Muscle layer of duodenum (tissue), 2 donors: Measurements from ENCODE around the gene TGFBR1.

Source experiments
- H3K27ac ChIP-seq: one replicate; pipeline ENCODE4 v1.7.0; 2013; ENCODE audit warnings: mild to moderate bottlenecking, low read length
- H3K27me3 ChIP-seq: one replicate; pipeline ENCODE4 v1.7.0; 2013; ENCODE audit warnings: low read depth, mild to moderate bottlenecking, control low read depth, low read length
- H3K36me3 ChIP-seq, 2 donors: one replicate each; pipeline ENCODE4 v1.7.0; 2013; ENCODE audit warnings: low read length in 2 of 2, control low read depth in 1 of 2, mild to moderate bottlenecking in 1 of 2; ENCODE audit not compliant: insufficient read depth in 2 of 2, control insufficient read depth in 1 of 2
- H3K4me1 ChIP-seq, 2 donors: one replicate each; pipeline ENCODE4 v1.7.0; 2013; ENCODE audit warnings: low read length in 2 of 2, mild to moderate bottlenecking in 2 of 2, control low read depth in 1 of 2, moderate library complexity in 1 of 2; ENCODE audit not compliant: insufficient read depth in 2 of 2, control insufficient read depth in 1 of 2
- H3K4me3 ChIP-seq, 2 donors: one replicate each; pipeline ENCODE4 v1.7.0; 2013; ENCODE audit warnings: low read length in 2 of 2, low read depth in 1 of 2, mild to moderate bottlenecking in 1 of 2
- H3K9me3 ChIP-seq, 2 donors: one replicate each; pipeline ENCODE4 v1.7.0; 2013; ENCODE audit warnings: low read length in 2 of 2, control low read depth in 1 of 2, mild to moderate bottlenecking in 1 of 2; ENCODE audit not compliant: control insufficient read depth in 1 of 2
- donor health status: healthy.

TGFBR1 gene

GRCh38 chr9:99138424-99139284 is 33.7 kb downstream of the TGFBR1 start:
- Histone ChIP-seq H3K4me1 (peaks cover 5 to 29% of the 10 kb centered on the region in 2 donors), H3K9me3 (no peaks in the 10 kb centered on the region), H3K27ac (no peak overlapping the region), H3K27me3 (no peaks in the 10 kb centered on the region), H3K4me3 (no peak overlapping the region), H3K36me3 (peaks cover 7 to 17% of the 10 kb centered on the region in 2 donors)

DNA sequence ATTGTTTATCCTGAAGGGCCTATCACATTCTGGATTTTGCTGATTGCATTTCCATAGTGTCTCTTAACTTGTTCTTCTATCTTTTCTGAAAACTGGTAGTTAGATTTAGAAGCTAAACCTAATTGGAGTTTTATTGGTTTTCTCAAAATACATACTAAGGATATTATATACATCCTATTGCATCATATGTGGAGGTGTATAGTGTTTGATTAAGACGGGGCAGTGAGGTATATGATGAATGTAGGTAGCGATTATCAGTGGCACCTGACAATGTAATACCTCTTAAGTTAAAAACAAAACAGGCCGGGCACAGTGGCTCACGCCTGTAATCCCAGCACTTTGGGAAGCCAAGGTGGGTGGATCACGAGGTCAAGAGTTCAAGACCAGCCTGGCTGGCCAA is 35.0 kb downstream of the TGFBR1 start:
- Histone ChIP-seq H3K27me3 (no peaks in the 10 kb centered on the region), H3K36me3 (peaks cover 14 to 26% of the 10 kb centered on the region in 2 donors), H3K4me1 (peaks cover 5 to 20% of the 10 kb centered on the region in 2 donors), H3K9me3 (no peaks in the 10 kb centered on the region), H3K27ac (no peak overlapping the region), H3K4me3 (no peak overlapping the region)

DNA sequence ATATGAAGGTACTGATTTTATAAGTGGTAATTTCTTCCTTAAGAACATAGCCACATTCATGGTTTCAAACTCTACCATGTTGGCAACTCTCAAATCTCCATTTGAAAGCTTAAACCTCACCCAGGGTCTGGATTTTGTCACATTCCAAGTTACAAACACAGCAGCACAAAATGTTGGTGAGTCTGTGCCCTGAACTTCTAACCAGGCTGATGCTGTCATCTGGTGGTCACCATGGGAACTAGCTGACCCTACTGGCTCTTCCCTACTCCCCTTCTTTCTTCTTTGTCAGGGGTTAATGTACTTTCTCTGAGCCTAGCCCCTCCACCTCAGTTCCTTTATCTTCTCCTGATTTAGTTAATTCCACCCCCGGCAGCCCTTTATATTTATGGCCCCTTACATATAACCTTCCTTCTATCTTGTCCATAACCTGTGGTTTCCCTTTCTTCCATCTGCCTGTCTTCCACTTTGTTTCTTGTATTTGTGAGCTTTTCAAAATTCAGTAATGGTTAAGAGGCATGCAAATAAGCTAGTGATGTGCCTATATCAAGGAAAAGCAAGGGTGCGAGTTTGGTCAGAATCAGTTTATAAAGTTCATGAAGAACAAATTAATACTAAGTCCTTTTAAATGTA is 35.9 kb downstream of the TGFBR1 start:
- peaks cover 5 to 12% of the 10 kb centered on the region in 2 donors for H3K4me1 ChIP-seq
- no peaks in the 10 kb centered on the region for H3K9me3 ChIP-seq
- peak overlapping the region; percentile 25 for H3K27ac ChIP-seq
- H3K36me3 ChIP-seq: peaks cover 24 to 35% of the 10 kb centered on the region in 2 donors
- H3K27me3 ChIP-seq: no peaks in the 10 kb centered on the region
- H3K4me3 ChIP-seq: no peak overlapping the region

GRCh38 chr9:99141849-99142248 is 36.9 kb downstream of the TGFBR1 start:
- H3K4me1 ChIP-seq: peaks cover 5 to 12% of the 10 kb centered on the region in 2 donors
- no peaks in the 10 kb centered on the region for H3K9me3 ChIP-seq
- H3K4me3 ChIP-seq: no peak overlapping the region
- peak overlapping the region; percentile 25 for H3K27ac ChIP-seq
- H3K27me3 ChIP-seq: no peaks in the 10 kb centered on the region
- peaks cover 34 to 45% of the 10 kb centered on the region in 2 donors for H3K36me3 ChIP-seq

DNA sequence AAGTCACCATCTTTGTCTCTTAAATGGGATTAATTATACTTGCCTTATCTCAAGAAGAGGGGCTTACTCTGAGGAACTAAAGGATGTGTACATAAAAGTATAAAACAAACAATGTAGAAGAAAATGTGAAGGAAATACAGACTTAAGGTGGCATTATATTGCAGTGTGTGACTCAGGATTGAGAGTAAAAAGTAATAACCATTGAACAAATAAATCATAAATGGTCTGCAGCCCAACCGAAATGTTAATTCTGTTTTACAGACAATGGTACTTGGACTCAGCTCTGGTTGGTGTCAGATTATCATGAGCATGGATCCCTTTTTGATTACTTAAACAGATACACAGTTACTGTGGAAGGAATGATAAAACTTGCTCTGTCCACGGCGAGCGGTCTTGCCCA is 37.4 kb downstream of the TGFBR1 start:
- Histone ChIP-seq H3K9me3 (no peaks in the 10 kb centered on the region), H3K27ac (no peak overlapping the region), H3K36me3 (peaks cover 38 to 50% of the 10 kb centered on the region in 2 donors)

GRCh38 chr9:99143655-99144054 is 38.7 kb downstream of the TGFBR1 start:
- H3K4me1 ChIP-seq: peaks cover 5 to 12% of the 10 kb centered on the region in 2 donors
- no peak overlapping the region for H3K27ac ChIP-seq
- peaks cover 49 to 64% of the 10 kb centered on the region in 2 donors for H3K36me3 ChIP-seq
- no peak overlapping the region for H3K4me3 ChIP-seq
- H3K27me3 ChIP-seq: no peaks in the 10 kb centered on the region
- H3K9me3 ChIP-seq: no peaks in the 10 kb centered on the region

More for the DNA sequence above, 37.4 kb downstream of the TGFBR1 start:
- Histone ChIP-seq H3K4me1 (peaks cover 5 to 12% of the 10 kb centered on the region in 2 donors), H3K4me3 (no peak overlapping the region), H3K27me3 (no peaks in the 10 kb centered on the region)

- Histone ChIP-seq H3K4me1 (peaks cover 5 to 10% of the 10 kb centered on the region in 2 donors), H3K36me3 (peaks cover 62 to 73% of the 10 kb centered on the region in 2 donors), H3K27ac (no peak overlapping the region), H3K27me3 (no peaks in the 10 kb centered on the region), H3K9me3 (no peaks in the 10 kb centered on the region), H3K4me3 (no peak overlapping the region)
Measured at GRCh38 chr9:99144966-99145365, 40.1 kb downstream of the TGFBR1 start.

DNA sequence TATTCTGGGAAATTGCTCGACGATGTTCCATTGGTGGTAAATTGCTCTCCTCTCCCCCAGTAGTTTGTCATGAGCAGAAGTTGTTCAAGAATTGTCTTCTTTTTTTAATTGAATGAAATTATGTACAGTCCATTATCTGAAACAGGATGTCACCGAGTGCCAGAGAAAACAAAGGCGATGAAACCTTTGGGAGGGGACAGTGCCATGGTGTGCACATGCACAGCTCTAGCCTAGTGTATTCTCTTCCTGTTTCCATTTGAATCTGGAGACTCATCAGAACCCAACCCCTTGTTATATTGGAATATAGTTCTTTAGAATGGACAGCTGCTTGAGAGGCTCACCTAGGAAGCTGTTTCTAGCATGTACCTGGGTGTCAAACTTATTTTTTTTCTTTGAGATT is 41.7 kb downstream of the TGFBR1 start:
- Histone ChIP-seq H3K9me3 (no peaks in the 10 kb centered on the region), H3K36me3 (peaks cover 63 to 73% of the 10 kb centered on the region in 2 donors), H3K4me3 (no peak overlapping the region), H3K27me3 (no peaks in the 10 kb centered on the region), H3K4me1 (peaks cover 3% of the 10 kb centered on the region in 2 donors), H3K27ac (no peak overlapping the region)

DNA sequence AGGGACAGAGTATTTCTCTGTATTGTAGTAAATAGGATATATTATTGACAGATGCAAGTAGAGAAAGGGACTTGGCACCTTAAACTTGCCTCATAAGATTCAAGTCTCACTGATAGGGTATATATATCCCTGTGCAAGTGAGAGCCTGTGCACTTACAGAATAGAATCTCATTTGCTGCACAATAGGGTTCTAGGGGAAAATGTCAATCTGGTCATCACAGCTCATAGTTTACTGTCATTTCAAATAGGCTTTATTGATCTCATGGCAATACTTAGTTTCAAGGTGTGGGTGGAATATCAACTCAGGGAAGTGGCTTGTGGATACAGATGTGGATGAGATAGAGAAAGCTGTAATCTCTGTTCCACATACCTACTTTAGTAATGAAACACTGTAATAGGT is 42.3 kb downstream of the TGFBR1 start:
- Histone ChIP-seq H3K9me3 (no peaks in the 10 kb centered on the region), H3K36me3 (peaks cover 67 to 73% of the 10 kb centered on the region in 2 donors), H3K4me3 (no peak overlapping the region), H3K27me3 (no peaks in the 10 kb centered on the region), H3K27ac (no peak overlapping the region), H3K4me1 (no peaks in the 10 kb centered on the region)

- H3K36me3 ChIP-seq: peaks cover 45 to 50% of the 10 kb centered on the region in 2 donors
Measured at GRCh38 chr9:99150451-99151171, 45.7 kb downstream of the TGFBR1 start.

GRCh38 chr9:99154356-99154755 is 49.4 kb downstream of the TGFBR1 start:
- Histone ChIP-seq H3K4me1 (peaks cover 0 to 6% of the 10 kb centered on the region in 2 donors), H3K4me3 (no peak overlapping the region), H3K9me3 (no peaks in the 10 kb centered on the region), H3K27me3 (no peaks in the 10 kb centered on the region), H3K27ac (no peak overlapping the region), H3K36me3 (peaks cover 8 to 16% of the 10 kb centered on the region in 2 donors)

More at GRCh38 chr9:99150451-99151171, 45.7 kb downstream of the TGFBR1 start:
- no peak overlapping the region for H3K4me3 ChIP-seq
- H3K9me3 ChIP-seq: no peaks in the 10 kb centered on the region
- H3K4me1 ChIP-seq: no peaks in the 10 kb centered on the region
- H3K27me3 ChIP-seq: no peaks in the 10 kb centered on the region
- no peak overlapping the region for H3K27ac ChIP-seq
